Activated T-cell treated with anti-CD3 and anti-CD28 coated beads, Interleukin-2, amount 50 U/mL, for 48 hours (primary cell): ENCODE results near the gene SKI.

Experiments used
- DNase-seq, 2 experiments: peaks; one replicate each; pipeline ENCODE4 v3.0.0-alpha.2; 2020

The SKI gene

GRCh38 chr1:2298685-2299084, 70.6 kb downstream of the SKI start:
- DNase-seq = no peak

GRCh38 chr1:2299131-2299627, 71.1 kb downstream of the SKI start:
- DNase-seq = no peak

- DNase-seq = peak; percentile 87 to 90
These were observed 72.1 kb downstream of the SKI start for GRCh38 chr1:2300004-2300771.

GRCh38 chr1:2300851-2301606, 72.9 kb downstream of the SKI start:
- peak; percentile 89 to 90 for DNase-seq

GRCh38 chr1:2301607-2302291, 73.6 kb downstream of the SKI start:
- no peak for DNase-seq

- no peak for DNase-seq
These were observed 74.3 kb downstream of the SKI start for GRCh38 chr1:2302292-2302925.

GRCh38 chr1:2303016-2303775, 75.1 kb downstream of the SKI start:
- DNase-seq = no peak

GRCh38 chr1:2303781-2304180, 75.7 kb downstream of the SKI start:
- DNase-seq = no peak

- DNase-seq = no peak
These were observed 76.2 kb downstream of the SKI start for GRCh38 chr1:2304282-2304681.

GRCh38 chr1:2304921-2305681, 77.0 kb downstream of the SKI start:
- DNase-seq = no peak

GRCh38 chr1:2306151-2306978, 78.2 kb downstream of the SKI start:
- no peak for DNase-seq

- no peak for DNase-seq
These were observed 79.0 kb downstream of the SKI start for GRCh38 chr1:2307064-2307605.

GRCh38 chr1:2307972-2308371, 79.9 kb downstream of the SKI start:
- no peak for DNase-seq

- no peak for DNase-seq
These were observed 80.7 kb downstream of the SKI start for GRCh38 chr1:2308844-2309243.

- no peak for DNase-seq
These were observed 82.4 kb downstream of the SKI start for GRCh38 chr1:2310332-2311183.

GRCh38 chr1:2311184-2312032, 83.3 kb downstream of the SKI start:
- DNase-seq = peak; percentile 75 to 76

GRCh38 chr1:2312160-2312514, 84.0 kb downstream of the SKI start:
- no peak for DNase-seq
